GM12872 (cell line): Measurements from ENCODE around the gene UBE2G1.

ENCODE experiments used
- CTCF ChIP-seq: IDR thresholded peaks from 3 replicates; pipeline ENCODE4 v1.5.1; 2011; ENCODE audit warnings: low read depth, mild to moderate bottlenecking, low read length, moderate library complexity; ENCODE audit not compliant: insufficient read depth

UBE2G1 gene

GRCh38 chr17:4304417-4305027 lies 62.0 kb downstream of the UBE2G1 start:
- TF ChIP-seq CTCF: peak; percentile 72

GRCh38 chr17:4301066-4301465 lies 65.4 kb downstream of the UBE2G1 start:
- no peak for TF ChIP-seq CTCF

GRCh38 chr17:4297351-4297750 lies 69.1 kb downstream of the UBE2G1 start:
- TF ChIP-seq CTCF: no peak

- no peak for TF ChIP-seq CTCF
Measured at GRCh38 chr17:4295686-4296085, 70.8 kb downstream of the UBE2G1 start.

GRCh38 chr17:4293572-4293971 lies 72.9 kb downstream of the UBE2G1 start:
- TF ChIP-seq CTCF: no peak

GRCh38 chr17:4287710-4288109 lies 78.8 kb downstream of the UBE2G1 start:
- TF ChIP-seq CTCF: no peak

- TF ChIP-seq CTCF: no peak
Measured at GRCh38 chr17:4276514-4276913, 90.0 kb downstream of the UBE2G1 start.

GRCh38 chr17:4272972-4273368 lies 93.5 kb downstream of the UBE2G1 start:
- TF ChIP-seq CTCF: no peak
